NT2/D1 (cell line): ENCODE results near the gene ZNF729.

Source experiments
- SUZ12 ChIP-seq: IDR thresholded peaks from 2 replicates; pipeline ENCODE4 v1.6.1; 2011; ENCODE audit not compliant: insufficient read length, insufficient read depth; ENCODE audit errors: extremely low read depth
- YY1 ChIP-seq: IDR thresholded peaks from 2 replicates; pipeline ENCODE4 v1.6.1; 2011; ENCODE audit not compliant: insufficient read length, insufficient read depth

DNA sequence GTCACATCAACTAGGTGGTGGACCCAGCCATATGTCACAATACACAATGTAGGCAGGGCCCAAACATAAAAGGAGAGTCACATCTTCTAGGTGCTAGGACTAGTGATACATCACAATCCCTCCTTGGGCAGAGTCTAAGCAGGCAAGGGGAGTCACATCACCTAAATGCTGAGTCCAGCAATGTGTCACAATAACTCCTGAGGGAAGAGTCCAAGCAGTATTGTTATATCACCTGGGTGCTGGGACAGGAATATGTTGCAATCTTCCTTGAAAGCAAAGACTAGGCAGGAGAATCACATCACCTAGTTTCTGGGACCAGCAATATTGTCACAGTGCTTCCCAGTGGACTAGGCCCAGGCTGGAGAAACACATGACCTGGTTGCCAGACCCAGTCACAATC is 29.4 kb upstream of the ZNF729 start:
- TF ChIP-seq SUZ12 (no peak), YY1 (no peak)
